Kidney (tissue), 14 donors: ENCODE results near the gene INCA1. TPM values are rescaled to one million over a fixed set of nuclear protein-coding genes. Genes with fewer than 3 reads are reported as not detected.

Experiments
- DNase-seq, 5 donors: peaks; one replicate each; pipeline ENCODE4 v3.0.0-alpha.2; 2013 to 2020
- FAIRE-seq: peaks from 2 replicates; lab custom pipeline; 2012; peaks lifted over from hg19 to GRCh38; lab: Jason Lieb, UNC
- H3K27ac ChIP-seq, 2 donors: one replicate each; pipeline ENCODE4 v1.7.0; 2013; ENCODE audit warnings: low read depth in 2 of 2, low read length in 2 of 2, inconsistent platforms in 1 of 2
- H3K27me3 ChIP-seq: one replicate; pipeline ENCODE4 v1.7.1; 2013; ENCODE audit warnings: low read length, inconsistent platforms; ENCODE audit not compliant: control insufficient read depth, insufficient read depth
- H3K36me3 ChIP-seq, 3 donors: one replicate each; pipeline versions ENCODE4 v1.7.0 to v1.7.1; 2013; ENCODE audit warnings: low read length in 3 of 3, control low read depth in 1 of 3, inconsistent platforms in 1 of 3; ENCODE audit not compliant: insufficient read depth in 3 of 3, control insufficient read depth in 2 of 3
- H3K4me1 ChIP-seq, 3 donors: one replicate each; pipeline versions ENCODE4 v1.7.0 to v1.7.1; 2013; ENCODE audit warnings: low read length in 3 of 3, inconsistent platforms in 1 of 3, low read depth in 1 of 3; ENCODE audit not compliant: control insufficient read depth in 2 of 3, insufficient read depth in 2 of 3
- H3K4me3 ChIP-seq, 3 donors: one replicate each; pipeline versions ENCODE4 v1.7.0 to v1.8.1; 2013; ENCODE audit warnings: low read length in 3 of 3, control low read depth in 1 of 3, inconsistent platforms in 1 of 3
- H3K9ac ChIP-seq, 3 donors: one replicate each; pipeline versions ENCODE4 v1.7.0 to v1.7.1; 2013; ENCODE audit warnings: low read length in 3 of 3, control low read depth in 1 of 3, inconsistent platforms in 1 of 3
- H3K9me3 ChIP-seq, 3 donors: one replicate each; pipeline versions ENCODE4 v1.7.0 to v1.7.1; 2013; ENCODE audit warnings: low read length in 3 of 3, control low read depth in 1 of 3, inconsistent platforms in 1 of 3; ENCODE audit not compliant: control insufficient read depth in 2 of 3, insufficient read depth in 1 of 3
- CTCF ChIP-seq: IDR thresholded peaks from 3 replicates; pipeline ENCODE4 v1.5.1; 2012; ENCODE audit warnings: mild to moderate bottlenecking, moderate library complexity, borderline replicate concordance; ENCODE audit not compliant: insufficient read depth; ENCODE audit errors: extremely low read depth
- intact Hi-C: fragments of 100-400 bp; cut with DNase I; formaldehyde crosslinking; loops from one replicate; pipeline ENCODE4 v1.11.1; 2022
- polyA plus RNA-seq: library from polyadenylated mRNA; stranded (reverse); fragments of 350-450 nt; fragmentation: Illumina TruSeq; extraction: RNeasy Lipid Tissue Mini Kit (QIAGEN cat#74804); gene quantifications from one replicate; pipeline ENCODE4 v1.2.3, GENCODE V29; 2014; ENCODE audit warnings: low read depth, low replicate concordance; ENCODE audit not compliant: insufficient read depth
- total RNA-seq: library from RNA; stranded (reverse); fragmentation: NEBNext Ultra II Directional; extraction: Animal tissue kit (Norgen Biotek cat#: 25700); gene quantifications from one replicate; pipeline ENCODE4 v1.2.1, GENCODE V29; 2021
- donor health status: control.
- donor health status: control.
- donor health status: control.
- donor health status: control.
- donor health status: control.
- donor health status: DM: yes; HTN: yes; CAD: no.
- donor health status: Normal renal cell carcinoma (clear cell type).

The INCA1 gene
- total and polyA plus RNA-seq, 2 donors from 2014 or later, result 1.5 to 1.6 TPM

GRCh38 chr17:4966844-4967538, 30.3 kb downstream of the INCA1 start:
- FAIRE-seq (peak; percentile 99), DNase-seq (peak; percentile 99 to 100 (median 100))
- Histone ChIP-seq H3K27ac (peak overlapping the region; percentile 98 to 99), H3K27me3 (no peaks in the 10 kb centered on the region), H3K9ac (peak overlapping the region; percentile 75 to 96 (median 95)), H3K9me3 (no peaks in the 10 kb centered on the region), H3K4me3 (peak overlapping the region; percentile 93 to 99 (median 94)), H3K4me1 (peaks cover 3 to 28% (median 4%) of the 10 kb centered on the region in 3 donors), H3K36me3 (peaks cover 0 to 3% (median 0%) of the 10 kb centered on the region in 3 donors)
- no peak for TF ChIP-seq CTCF
- intact Hi-C loops, result no loop called here

- Histone ChIP-seq H3K9ac (no peak overlapping the region), H3K27me3 (no peaks in the 10 kb centered on the region), H3K4me1 (peaks cover 3 to 28% (median 3%) of the 10 kb centered on the region in 3 donors), H3K36me3 (peaks cover 2 to 4% (median 3%) of the 10 kb centered on the region in 3 donors), H3K27ac (no peak overlapping the region), H3K9me3 (no peaks in the 10 kb centered on the region), H3K4me3 (no peak overlapping the region)
- no peak for TF ChIP-seq CTCF
- FAIRE-seq (no peak), DNase-seq (no peak)
- intact Hi-C loops, result no loop called here
These were observed 31.9 kb downstream of the INCA1 start for GRCh38 chr17:4965311-4965986.

- Histone ChIP-seq H3K27ac (no peak overlapping the region), H3K4me3 (no peak overlapping the region), H3K9me3 (no peaks in the 10 kb centered on the region), H3K4me1 (no peaks in the 10 kb centered on the region), H3K9ac (no peak overlapping the region), H3K27me3 (no peaks in the 10 kb centered on the region), H3K36me3 (peaks cover 2 to 18% (median 10%) of the 10 kb centered on the region in 3 donors)
- DNase-seq (no peak), FAIRE-seq (no peak)
- TF ChIP-seq CTCF, result no peak
- intact Hi-C loops, result no loop called here
These were observed 36.9 kb downstream of the INCA1 start for GRCh38 chr17:4960279-4960922.
